Naive B cell (primary cell): ENCODE measurements around the gene C10orf95. TPM values are rescaled to one million over a fixed set of nuclear protein-coding genes. Genes with fewer than 3 reads are reported as not detected.
"Not testable (repeated sequence)": the region's sequence is repeated elsewhere in the genome, so short reads cannot be mapped to it uniquely, and the experiment has no call there.

Experiments
- ATAC-seq, 2 donors: fragments of 150-1000 bp; cut with Tn5 transposase; 2 replicates each; pipeline ENCODE4 v1.10.0; 2021; ENCODE audit warnings: low read depth in 2 of 2, mild to moderate bottlenecking in 2 of 2, moderate library complexity in 2 of 2
- DNase-seq: peaks from one replicate; pipeline ENCODE4 v3.0.0; 2022
- H3K27ac Mint-ChIP-seq, 6 donors: one replicate each; pipeline ENCODE4 v1.8.0; 2020 to 2022; ENCODE audit warnings: mild to moderate bottlenecking in 6 of 6, mixed read lengths in 6 of 6, moderate library complexity in 5 of 6, inconsistent platforms in 2 of 6
- H3K27me3 Mint-ChIP-seq, 3 donors: one replicate each; pipeline ENCODE4 v1.8.0; 2021 to 2022; ENCODE audit warnings: mixed read lengths in 3 of 3, mild to moderate bottlenecking in 1 of 3
- H3K36me3 Mint-ChIP-seq, 2 donors: one replicate each; pipeline ENCODE4 v1.8.0; 2020 to 2022; ENCODE audit warnings: mixed read lengths in 2 of 2, inconsistent platforms in 1 of 2, mild to moderate bottlenecking in 1 of 2
- H3K4me1 Mint-ChIP-seq, 3 donors: one replicate each; pipeline ENCODE4 v1.8.0; 2020 to 2022; ENCODE audit warnings: mixed read lengths in 3 of 3, inconsistent platforms in 1 of 3, mild to moderate bottlenecking in 1 of 3, moderate library complexity in 1 of 3
- H3K4me3 Mint-ChIP-seq, 8 donors: one replicate each; pipeline ENCODE4 v1.8.0; 2020 to 2022; ENCODE audit warnings: mild to moderate bottlenecking in 8 of 8, mixed read lengths in 8 of 8, moderate library complexity in 8 of 8, inconsistent platforms in 2 of 8
- H3K9me3 Mint-ChIP-seq, 7 donors: one replicate each; pipeline ENCODE4 v1.8.0; 2020 to 2022; ENCODE audit warnings: mixed read lengths in 7 of 7, mild to moderate bottlenecking in 5 of 7, inconsistent platforms in 2 of 7, moderate library complexity in 1 of 7
- polyA plus RNA-seq, 6 donors: library from polyadenylated mRNA; unstranded; fragments of 300-500 nt; fragmentation: Illumina TruSeq; gene quantifications; one replicate each; pipeline ENCODE4 v1.2.3, GENCODE V29; 2021; ENCODE audit warnings: low read depth in 6 of 6

Gene C10orf95
- polyA plus RNA-seq, 6 donors from 2014 or later: 0.29 to 1.9 (median 0.99) TPM

DNA sequence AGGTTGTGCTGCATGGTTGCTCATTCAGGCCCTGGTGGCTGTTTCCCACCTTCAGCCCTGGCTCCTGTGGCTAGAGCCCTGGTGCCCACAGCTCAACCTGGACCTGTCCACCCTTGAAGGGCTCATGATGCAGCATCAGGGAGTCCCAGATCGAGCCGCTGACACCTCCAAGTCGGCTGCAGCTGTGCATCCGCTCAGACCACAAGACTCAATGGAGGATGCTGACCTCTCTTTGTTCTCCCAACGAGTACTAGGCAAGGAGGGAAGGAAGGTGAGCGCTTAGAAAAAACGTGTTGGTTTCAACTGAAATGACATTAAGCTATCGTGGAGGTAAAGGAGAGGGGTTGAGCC is 9.5 kb upstream of the C10orf95 start:
- H3K27me3 Mint-ChIP-seq: peaks cover 0 to 10% (median 0%) of the 10 kb centered on the region in 3 donors
- ATAC-seq (peak; percentile 2 to 3), DNase-seq (no peak)
- peak overlapping the region; percentile 87 to 95 (median 94) for H3K4me3 Mint-ChIP-seq
- H3K27ac Mint-ChIP-seq: peak overlapping the region in 2 of 6 donors; percentile 89 to 95
- H3K9me3 Mint-ChIP-seq: peaks cover 0 to 1% (median 0%) of the 10 kb centered on the region in 7 donors
- peaks cover 28 to 39% (median 31%) of the 10 kb centered on the region in 3 donors for H3K4me1 Mint-ChIP-seq
- H3K36me3 Mint-ChIP-seq: no peaks in the 10 kb centered on the region

DNA sequence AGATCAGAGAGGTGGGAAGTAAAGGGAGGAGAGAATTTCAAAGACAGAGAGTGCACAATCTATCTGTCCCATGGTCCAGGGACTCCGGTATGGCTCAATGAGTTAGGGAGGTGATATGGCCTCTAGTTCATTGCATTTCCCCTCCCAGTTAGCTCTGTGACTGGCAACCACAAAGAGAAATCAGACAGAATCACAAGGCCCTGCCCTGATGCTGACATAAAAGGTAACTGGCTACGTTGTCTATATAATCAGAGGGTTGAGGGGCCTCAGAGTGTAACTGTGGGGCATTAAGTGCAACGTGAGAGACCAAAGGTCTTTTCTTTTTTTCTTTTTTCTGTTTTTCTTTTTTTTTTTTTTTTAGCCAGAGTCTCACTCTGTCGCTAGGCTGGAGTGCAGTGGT is 7.3 kb upstream of the C10orf95 start:
- Mint-ChIP-seq H3K9me3 (peaks cover 0 to 1% (median 0%) of the 10 kb centered on the region in 7 donors), H3K4me3 (peak overlapping the region in 1 of 8 donors; percentile 33), H3K27me3 (peaks cover 0 to 6% (median 0%) of the 10 kb centered on the region in 3 donors), H3K27ac (peak overlapping the region in 1 of 6 donors; percentile 22), H3K36me3 (no peaks in the 10 kb centered on the region), H3K4me1 (peaks cover 27 to 36% (median 31%) of the 10 kb centered on the region in 3 donors)
- no peak for ATAC-seq
- DNase-seq: no peak

DNA sequence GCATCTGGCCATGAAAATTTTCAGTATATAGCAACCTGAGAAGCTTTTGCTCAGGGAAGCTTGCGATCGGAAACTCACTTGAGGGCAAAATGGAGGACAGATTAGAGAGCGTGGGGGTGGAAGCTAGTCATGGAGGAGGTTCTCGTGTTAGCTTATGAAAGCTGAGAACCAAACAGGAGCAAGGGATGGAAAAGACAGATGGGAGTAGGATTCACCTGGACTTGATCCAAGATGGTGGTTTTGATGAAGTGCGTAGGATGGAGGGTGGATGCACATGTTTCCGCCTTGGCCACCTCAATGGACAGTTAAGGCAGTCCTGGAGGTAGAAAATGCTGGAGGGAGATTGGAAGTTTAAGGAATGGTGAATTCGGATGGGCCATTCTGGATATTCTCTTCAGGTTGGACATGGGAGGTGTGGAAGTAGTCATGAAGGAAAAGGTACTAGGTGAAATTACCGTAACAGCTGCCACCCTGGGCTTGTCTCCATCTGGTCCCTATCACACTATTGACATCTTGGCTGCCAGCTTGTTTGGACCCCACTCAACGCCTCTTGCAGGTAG is 6.3 kb upstream of the C10orf95 start:
- H3K9me3 Mint-ChIP-seq: peaks cover 0 to 1% (median 0%) of the 10 kb centered on the region in 7 donors
- ATAC-seq: no peak
- DNase-seq: no peak
- no peaks in the 10 kb centered on the region for H3K36me3 Mint-ChIP-seq
- peak overlapping the region in 3 of 6 donors; percentile 41 to 74 (median 42) for H3K27ac Mint-ChIP-seq
- peaks cover 27 to 34% (median 31%) of the 10 kb centered on the region in 3 donors for H3K4me1 Mint-ChIP-seq
- H3K4me3 Mint-ChIP-seq: peak overlapping the region in 1 of 8 donors; percentile 73
- H3K27me3 Mint-ChIP-seq: no peaks in the 10 kb centered on the region

DNA sequence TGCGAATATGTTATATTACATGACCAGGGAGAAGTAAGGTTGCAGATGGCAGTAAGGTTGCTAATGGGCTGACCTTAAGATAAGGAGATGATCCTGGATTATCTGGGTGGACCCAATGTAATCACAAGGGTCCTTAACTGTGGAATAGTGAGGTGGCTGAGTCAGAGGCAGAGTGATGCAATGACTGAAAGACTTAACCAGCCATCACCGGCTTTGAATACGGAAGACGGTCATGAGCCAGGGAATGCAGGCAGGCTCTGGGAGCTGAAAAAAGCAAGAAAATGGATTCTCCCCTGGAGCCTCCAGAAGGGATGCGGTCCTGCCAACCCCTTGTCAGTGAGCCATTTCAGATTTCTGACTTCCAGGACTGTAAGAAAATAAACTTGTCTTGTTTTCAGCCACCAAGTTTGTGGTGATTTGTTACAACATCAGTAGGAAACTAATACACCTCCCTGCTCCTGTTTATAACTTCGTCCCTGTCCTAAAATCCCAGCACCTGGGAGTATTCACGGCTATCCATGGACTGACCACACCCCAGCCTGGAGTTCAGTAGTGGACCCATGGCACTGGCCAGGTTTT is 4.6 kb upstream of the C10orf95 start:
- DNase-seq (no peak), ATAC-seq (no peak)
- H3K4me1 Mint-ChIP-seq: peaks cover 22 to 29% (median 24%) of the 10 kb centered on the region in 3 donors
- peaks cover 0 to 1% (median 0%) of the 10 kb centered on the region in 7 donors for H3K9me3 Mint-ChIP-seq
- H3K27ac Mint-ChIP-seq: peak overlapping the region in 2 of 6 donors; percentile 58 to 84
- H3K27me3 Mint-ChIP-seq: no peaks in the 10 kb centered on the region
- no peak overlapping the region for H3K4me3 Mint-ChIP-seq
- no peaks in the 10 kb centered on the region for H3K36me3 Mint-ChIP-seq

DNA sequence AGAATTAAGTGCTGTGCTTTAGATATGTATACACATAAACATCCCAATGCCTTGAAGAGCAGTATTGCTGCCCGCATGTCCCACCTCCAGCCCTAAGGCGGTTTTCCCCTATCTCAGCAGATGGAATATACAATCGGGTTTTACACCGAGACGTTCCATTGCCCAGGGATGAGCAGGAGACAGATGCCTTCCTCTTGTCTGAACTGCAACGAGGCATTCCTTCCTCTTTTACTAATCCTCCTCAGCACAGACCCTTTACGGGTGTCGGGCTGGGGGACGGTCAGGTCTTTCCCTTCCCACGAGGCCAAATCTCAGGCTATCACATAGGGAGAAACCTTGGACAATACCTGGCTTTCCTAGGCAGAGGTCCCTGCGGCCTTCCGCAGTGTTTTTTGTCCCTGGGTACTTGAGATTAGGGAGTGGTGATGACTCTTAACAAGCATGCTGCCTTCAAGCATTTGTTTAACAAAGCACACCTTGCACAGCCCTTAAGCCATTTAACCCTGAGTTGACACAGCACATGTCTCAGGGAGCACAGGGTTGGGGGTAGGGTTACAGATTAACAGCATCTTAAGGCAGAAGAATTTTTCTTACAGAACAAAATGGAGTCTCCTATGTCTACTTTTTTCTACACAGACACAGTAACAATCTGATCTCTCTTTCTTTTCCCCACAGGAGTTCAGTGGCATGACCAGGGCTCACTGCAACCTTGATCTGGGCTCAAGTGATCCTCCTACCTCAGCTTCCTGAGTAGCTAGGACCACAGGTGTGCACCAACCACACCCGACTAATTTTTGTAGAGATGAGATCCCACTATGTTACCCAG is 3.5 kb upstream of the C10orf95 start:
- Mint-ChIP-seq H3K4me1 (peaks cover 17 to 25% (median 20%) of the 10 kb centered on the region in 3 donors), H3K27ac (peak overlapping the region in 2 of 6 donors; percentile 59 to 70), H3K4me3 (peak overlapping the region in 1 of 8 donors; percentile 50)
- H3K27me3 Mint-ChIP-seq, DNase-seq, H3K36me3 Mint-ChIP-seq, H3K9me3 Mint-ChIP-seq, ATAC-seq: not testable (repeated sequence)

DNA sequence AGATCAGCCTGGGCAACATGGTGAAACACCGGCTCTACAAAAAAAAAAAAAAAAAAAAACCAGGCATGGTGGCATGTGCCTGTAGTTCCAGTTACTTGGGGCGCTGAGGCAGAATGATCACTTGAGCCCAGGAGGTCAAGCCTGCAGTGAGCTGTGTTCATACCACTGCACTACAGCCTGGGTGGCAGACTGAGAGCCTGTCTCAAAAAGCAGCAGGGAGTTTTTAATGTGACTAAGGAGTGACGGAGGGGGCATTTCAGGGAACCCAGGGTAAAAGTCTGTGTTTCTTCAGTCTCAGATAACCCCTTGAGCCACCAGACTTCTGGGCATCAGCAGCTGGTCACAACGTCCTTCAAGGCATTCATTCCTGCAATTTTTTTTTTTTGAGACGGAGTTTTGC is 2.2 kb upstream of the C10orf95 start:
- ATAC-seq (no peak), DNase-seq (no peak)
- H3K4me3 Mint-ChIP-seq: peak overlapping the region in 2 of 8 donors; percentile 54 to 59
- H3K4me1 Mint-ChIP-seq: peaks cover 26 to 27% (median 27%) of the 10 kb centered on the region in 3 donors
- no peaks in the 10 kb centered on the region for H3K27me3 Mint-ChIP-seq
- H3K9me3 Mint-ChIP-seq: peaks cover 0 to 1% (median 0%) of the 10 kb centered on the region in 7 donors
- peak overlapping the region in 1 of 6 donors; percentile 41 for H3K27ac Mint-ChIP-seq
- H3K36me3 Mint-ChIP-seq: no peaks in the 10 kb centered on the region

DNA sequence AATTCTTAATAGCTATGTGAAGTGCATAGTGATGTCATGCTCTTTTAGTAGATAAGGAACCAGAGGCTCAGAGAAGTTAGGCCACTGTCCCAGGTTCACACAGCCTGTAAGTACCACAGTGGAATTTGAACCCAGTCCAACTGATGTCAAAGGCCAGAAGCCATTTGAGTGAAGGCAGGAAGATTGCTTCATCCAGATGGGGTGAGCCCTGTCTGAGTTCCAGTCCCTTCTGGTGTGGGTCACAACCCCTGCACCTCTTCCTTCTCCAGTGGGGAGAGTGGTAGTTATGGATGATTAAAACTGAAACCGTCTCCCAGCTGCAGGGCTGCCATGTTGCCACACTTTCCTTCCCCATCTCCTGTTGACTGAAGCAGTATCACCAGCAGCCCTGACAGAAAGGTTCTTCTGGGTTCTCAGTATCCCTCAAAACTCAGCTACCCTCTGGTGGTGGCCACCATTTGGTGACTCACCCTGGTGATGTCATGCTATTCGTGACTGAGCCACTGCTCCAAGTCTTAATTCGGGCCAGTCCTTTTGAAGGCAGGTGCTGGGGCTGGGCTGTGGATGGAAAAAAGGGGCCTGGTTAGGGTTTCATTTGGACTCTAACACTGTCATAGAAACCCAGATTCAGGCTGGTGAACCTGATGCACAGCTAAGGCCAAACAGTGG is 1.5 kb upstream of the C10orf95 start:
- Mint-ChIP-seq H3K36me3 (no peaks in the 10 kb centered on the region), H3K27me3 (no peaks in the 10 kb centered on the region), H3K4me1 (peaks cover 24 to 27% (median 26%) of the 10 kb centered on the region in 3 donors), H3K27ac (peak overlapping the region in 2 of 6 donors; percentile 41 to 42), H3K9me3 (no peaks in the 10 kb centered on the region), H3K4me3 (peak overlapping the region; percentile 29 to 96 (median 60))
- no peak for ATAC-seq
- DNase-seq: no peak

DNA sequence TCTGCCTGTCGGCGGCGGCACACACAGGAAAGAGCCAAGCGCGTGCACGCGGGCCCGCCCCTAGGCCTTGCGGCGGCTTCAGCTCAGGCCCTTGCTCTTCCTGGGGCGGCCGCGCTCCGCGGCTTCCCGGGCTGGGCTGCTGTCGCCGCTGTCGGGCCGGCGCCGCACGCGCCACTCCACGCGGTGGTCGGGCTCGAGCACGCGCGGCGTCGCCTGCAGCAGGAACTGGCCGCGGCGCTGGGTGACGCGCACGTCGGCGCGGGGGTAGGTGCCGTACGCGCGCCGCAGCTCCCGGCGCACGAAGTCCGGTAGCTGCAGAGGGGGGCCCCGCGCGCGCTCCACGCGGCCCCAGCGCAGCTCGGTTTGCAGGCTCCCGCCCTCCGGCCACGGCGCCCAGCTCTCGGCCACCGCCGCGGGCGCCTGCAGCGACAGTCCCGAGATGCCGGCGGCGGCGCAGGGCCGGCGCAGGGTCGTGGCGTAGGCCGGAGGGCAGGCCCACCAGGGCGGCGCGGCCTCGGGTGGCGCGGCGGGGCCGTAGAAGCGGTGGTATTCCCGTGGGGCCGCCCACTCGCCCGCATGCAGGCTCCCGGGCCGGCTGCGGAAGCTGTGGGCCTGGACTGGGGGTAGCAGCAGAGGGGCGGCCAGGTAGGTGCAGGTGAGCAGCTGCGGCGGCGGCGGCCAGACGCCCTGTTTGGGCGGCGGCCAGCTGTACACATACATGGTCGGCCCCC is 804 bp downstream of the C10orf95 start:
- peaks cover 20 to 26% (median 22%) of the 10 kb centered on the region in 3 donors for H3K4me1 Mint-ChIP-seq
- peak; percentile 92 for DNase-seq
- H3K27me3 Mint-ChIP-seq: no peaks in the 10 kb centered on the region
- no peaks in the 10 kb centered on the region for H3K36me3 Mint-ChIP-seq
- ATAC-seq: peak; percentile 85 to 86
- H3K4me3 Mint-ChIP-seq: peak overlapping the region; percentile 92 to 98 (median 96)
- no peaks in the 10 kb centered on the region for H3K9me3 Mint-ChIP-seq
- H3K27ac Mint-ChIP-seq: peak overlapping the region; percentile 86 to 98 (median 97)

DNA sequence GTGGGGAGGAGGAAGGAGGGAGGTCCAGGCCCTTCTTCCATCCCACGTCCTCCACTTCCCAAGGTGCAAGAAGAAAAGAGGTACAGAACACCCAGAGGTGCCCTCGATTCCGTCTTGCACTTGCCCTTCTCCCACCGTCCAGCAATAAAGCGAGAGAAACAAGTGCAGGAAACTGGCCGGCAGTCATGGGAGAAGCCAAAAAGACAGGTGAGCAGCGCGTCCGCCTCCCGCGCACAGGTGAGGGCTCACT is 1.3 kb downstream of the C10orf95 start:
- Mint-ChIP-seq H3K27me3 (no peaks in the 10 kb centered on the region), H3K9me3 (no peaks in the 10 kb centered on the region), H3K27ac (peak overlapping the region; percentile 86 to 98 (median 97)), H3K36me3 (no peaks in the 10 kb centered on the region), H3K4me1 (peaks cover 20 to 26% (median 22%) of the 10 kb centered on the region in 3 donors), H3K4me3 (peak overlapping the region; percentile 92 to 98 (median 96))
- ATAC-seq (no peak), DNase-seq (no peak)

DNA sequence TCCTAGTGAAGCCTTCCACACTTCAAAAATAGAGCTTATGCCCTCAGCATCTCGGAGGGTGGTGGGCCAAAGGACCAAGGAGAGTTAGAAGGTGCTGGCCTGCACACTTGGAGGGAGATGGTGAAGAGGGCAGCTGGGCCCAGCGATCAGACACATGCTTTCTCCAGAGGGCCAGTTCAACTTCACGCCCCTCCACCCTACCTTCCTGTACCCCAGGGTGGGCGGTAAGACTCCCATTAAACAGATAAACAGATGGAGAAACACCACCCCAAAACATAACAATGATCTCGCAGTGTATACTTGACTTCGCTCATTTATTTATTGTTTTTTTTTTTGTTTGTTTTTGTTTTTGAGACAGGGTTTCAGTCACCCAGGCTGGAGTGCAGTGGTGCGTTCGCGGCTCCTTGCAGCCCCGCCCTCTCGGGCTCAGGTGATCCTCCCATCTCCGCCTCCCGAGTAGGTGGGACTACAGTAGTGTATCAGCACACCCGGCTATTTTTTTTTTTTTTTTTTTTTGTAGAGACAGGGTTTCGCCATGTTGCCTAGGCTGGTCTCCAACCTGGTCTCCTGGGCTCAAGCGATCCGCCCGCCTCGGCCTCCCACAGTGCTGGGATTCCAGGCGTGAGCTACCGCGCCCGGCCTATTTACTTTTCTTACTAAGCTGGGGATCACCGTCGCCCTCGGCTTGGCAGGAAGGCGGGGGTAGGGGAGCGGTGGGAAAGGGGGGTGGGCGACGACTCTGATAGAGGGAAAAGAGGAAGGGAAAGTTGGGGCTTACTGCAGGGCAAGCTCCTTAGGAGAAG is 1.8 kb downstream of the C10orf95 start:
- H3K4me3 Mint-ChIP-seq: peak overlapping the region; percentile 92 to 98 (median 96)
- no peaks in the 10 kb centered on the region for H3K9me3 Mint-ChIP-seq
- H3K27ac Mint-ChIP-seq: peak overlapping the region; percentile 86 to 98 (median 97)
- ATAC-seq (peak; percentile 65 to 69), DNase-seq (peak; percentile 81)
- no peaks in the 10 kb centered on the region for H3K27me3 Mint-ChIP-seq
- H3K4me1 Mint-ChIP-seq: peaks cover 20 to 26% (median 22%) of the 10 kb centered on the region in 3 donors
- H3K36me3 Mint-ChIP-seq: no peaks in the 10 kb centered on the region

DNA sequence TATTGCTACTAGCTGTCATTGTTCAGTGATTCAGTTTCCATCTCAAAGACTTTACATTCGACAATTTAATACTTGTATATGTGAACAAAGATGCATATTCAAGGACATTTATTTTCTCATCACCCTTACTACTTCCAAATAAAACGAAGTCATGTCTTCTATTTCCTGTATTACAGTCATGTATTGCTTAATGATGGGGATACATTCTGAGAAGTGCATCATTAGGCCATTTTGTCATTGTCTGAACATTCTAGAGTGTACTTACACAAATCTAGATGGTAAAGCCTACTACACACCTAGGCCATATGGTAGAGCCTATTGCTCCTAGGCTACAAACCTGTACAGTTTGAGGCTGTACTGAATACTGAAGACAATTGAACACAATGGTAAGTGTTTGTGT is 6.5 kb downstream of the C10orf95 start:
- H3K4me1 Mint-ChIP-seq: peaks cover 7 to 8% (median 7%) of the 10 kb centered on the region in 3 donors
- ATAC-seq: no peak
- no peaks in the 10 kb centered on the region for H3K36me3 Mint-ChIP-seq
- no peaks in the 10 kb centered on the region for H3K27me3 Mint-ChIP-seq
- H3K4me3 Mint-ChIP-seq: no peak overlapping the region
- no peak for DNase-seq
- no peaks in the 10 kb centered on the region for H3K9me3 Mint-ChIP-seq
- no peak overlapping the region for H3K27ac Mint-ChIP-seq

DNA sequence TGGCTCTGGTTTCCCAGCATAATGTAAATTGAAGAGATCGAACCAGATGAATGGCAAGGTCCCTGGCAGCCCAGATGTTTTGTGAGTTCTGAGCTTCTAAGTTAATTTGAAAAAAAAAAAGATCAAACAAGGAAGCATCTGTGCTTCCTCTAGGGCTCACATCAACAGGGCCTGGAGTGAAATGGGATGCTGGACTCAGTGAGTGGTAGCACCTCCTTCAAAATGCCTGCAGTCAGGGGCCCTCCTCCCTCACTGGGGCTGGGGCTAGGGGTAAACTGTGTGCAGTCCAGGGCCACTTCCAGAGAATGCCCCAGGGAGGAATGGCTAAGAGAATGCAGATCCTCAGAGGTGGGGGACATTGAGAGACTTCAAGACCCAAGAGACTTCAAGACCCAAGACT is 13.0 kb downstream of the C10orf95 start:
- no peak overlapping the region for H3K27ac Mint-ChIP-seq

More for the DNA sequence above, 13.0 kb downstream of the C10orf95 start:
- no peaks in the 10 kb centered on the region for H3K27me3 Mint-ChIP-seq
- H3K4me3 Mint-ChIP-seq: no peak overlapping the region
- ATAC-seq: no peak
- no peak for DNase-seq
- H3K36me3 Mint-ChIP-seq: no peaks in the 10 kb centered on the region
- no peaks in the 10 kb centered on the region for H3K9me3 Mint-ChIP-seq
- H3K4me1 Mint-ChIP-seq: peaks cover 14 to 28% (median 27%) of the 10 kb centered on the region in 3 donors
